Stimulated activated CD8-positive, alpha-beta memory T cell treated with anti-CD3 and anti-CD28 coated beads, Interleukin-15, amount 100 ng/mL, for 48 hours (primary cell): ENCODE data around the gene GP1BB.
A peak's percentile ranks its signal among the peaks of the same experiment; 100 is the strongest.

Source experiments
- DNase-seq, 2 donors: peaks; one replicate each; pipeline ENCODE4 v3.0.0-alpha.2; 2020; ENCODE audit warnings: low read depth in 2 of 2

Gene GP1BB

GRCh38 chr22:19727310-19728150 is 4.2 kb downstream of the GP1BB start:
- DNase-seq = no peak

- no peak for DNase-seq
Observed at GRCh38 chr22:19728271-19728670, 4.9 kb downstream of the GP1BB start.

GRCh38 chr22:19728836-19729235 is 5.5 kb downstream of the GP1BB start:
- no peak for DNase-seq

GRCh38 chr22:19729507-19729906 is 6.2 kb downstream of the GP1BB start:
- no peak for DNase-seq

GRCh38 chr22:19730198-19730597 is 6.9 kb downstream of the GP1BB start:
- no peak for DNase-seq

- DNase-seq = peak; percentile 63 to 68
Observed at GRCh38 chr22:19730655-19731360, 7.5 kb downstream of the GP1BB start.

GRCh38 chr22:19731361-19732135 is 8.2 kb downstream of the GP1BB start:
- no peak for DNase-seq

GRCh38 chr22:19732403-19733113 is 9.2 kb downstream of the GP1BB start:
- DNase-seq = no peak

GRCh38 chr22:19733755-19734154 is 10.4 kb downstream of the GP1BB start:
- DNase-seq = no peak

- no peak for DNase-seq
Observed at GRCh38 chr22:19734163-19734562, 10.8 kb downstream of the GP1BB start.

GRCh38 chr22:19734837-19735382 is 11.6 kb downstream of the GP1BB start:
- no peak for DNase-seq

- DNase-seq = no peak
Observed at GRCh38 chr22:19735665-19736510, 12.5 kb downstream of the GP1BB start.

- DNase-seq = no peak
Observed at GRCh38 chr22:19737846-19738663, 14.7 kb downstream of the GP1BB start.

GRCh38 chr22:19738664-19739447 is 15.5 kb downstream of the GP1BB start:
- no peak for DNase-seq

- no peak for DNase-seq
Observed at GRCh38 chr22:19739448-19739895, 16.1 kb downstream of the GP1BB start.

- DNase-seq = no peak
Observed at GRCh38 chr22:19739911-19740449, 16.6 kb downstream of the GP1BB start.

- DNase-seq = no peak
Observed at GRCh38 chr22:19740586-19740985, 17.2 kb downstream of the GP1BB start.

GRCh38 chr22:19741053-19741452 is 17.7 kb downstream of the GP1BB start:
- DNase-seq = no peak
